HT-29 (cell line): Measurements from ENCODE around the gene HOXB5. TPM values are rescaled to one million over a fixed set of nuclear protein-coding genes. Genes with fewer than 3 reads are reported as not detected.

Experiments
- DNase-seq: peaks from one replicate; pipeline ENCODE4 v3.0.0-alpha.2; 2015; ENCODE audit warnings: low spot score
- total RNA-seq: library from RNA; depleted of rRNA; stranded (reverse); fragments of >200 nt; shearing (Covaris generic); gene quantifications from 2 replicates; pipeline ENCODE4 v1.2.3, GENCODE V29; 2014

The HOXB5 gene
- total RNA-seq, 1 experiment from 2014 or later, result 7.5 TPM

DNA sequence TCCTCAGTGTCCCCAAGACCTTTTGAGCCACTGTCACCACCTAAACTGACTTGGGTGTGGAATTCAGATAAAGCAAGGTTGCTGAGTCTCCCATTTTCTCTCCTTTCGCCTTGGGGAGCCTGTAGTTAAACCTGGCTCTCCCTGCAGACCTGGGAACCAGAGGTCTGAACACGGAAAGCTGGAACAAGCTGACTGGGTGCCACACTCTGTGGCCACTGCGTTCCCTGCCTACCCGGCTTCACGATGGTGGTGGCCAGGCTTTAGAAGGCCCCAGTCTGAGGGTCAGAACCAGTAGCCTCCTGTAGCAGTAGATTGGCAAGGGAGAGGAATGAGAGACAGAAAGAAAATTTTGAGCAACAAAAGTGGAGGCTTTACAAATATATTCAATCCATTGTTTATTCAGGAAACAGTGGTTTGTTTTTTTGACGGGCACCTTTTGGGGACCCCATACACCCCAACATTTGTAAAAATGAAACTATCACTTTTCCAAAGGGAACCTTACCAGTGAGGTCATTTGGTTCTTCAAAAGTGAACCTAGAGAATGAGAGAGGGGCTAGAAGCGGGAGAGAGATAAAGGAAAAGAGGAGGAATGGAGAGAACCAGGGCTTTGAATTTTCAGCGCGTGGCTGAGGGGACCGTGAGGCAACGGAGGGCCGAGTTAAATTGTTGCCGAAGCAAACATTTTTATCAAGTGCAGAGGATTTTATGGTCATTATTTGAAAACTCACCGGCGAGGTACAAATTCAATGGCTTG is 23.3 kb upstream of the HOXB5 start:
- DNase-seq, result peak; percentile 76

DNA sequence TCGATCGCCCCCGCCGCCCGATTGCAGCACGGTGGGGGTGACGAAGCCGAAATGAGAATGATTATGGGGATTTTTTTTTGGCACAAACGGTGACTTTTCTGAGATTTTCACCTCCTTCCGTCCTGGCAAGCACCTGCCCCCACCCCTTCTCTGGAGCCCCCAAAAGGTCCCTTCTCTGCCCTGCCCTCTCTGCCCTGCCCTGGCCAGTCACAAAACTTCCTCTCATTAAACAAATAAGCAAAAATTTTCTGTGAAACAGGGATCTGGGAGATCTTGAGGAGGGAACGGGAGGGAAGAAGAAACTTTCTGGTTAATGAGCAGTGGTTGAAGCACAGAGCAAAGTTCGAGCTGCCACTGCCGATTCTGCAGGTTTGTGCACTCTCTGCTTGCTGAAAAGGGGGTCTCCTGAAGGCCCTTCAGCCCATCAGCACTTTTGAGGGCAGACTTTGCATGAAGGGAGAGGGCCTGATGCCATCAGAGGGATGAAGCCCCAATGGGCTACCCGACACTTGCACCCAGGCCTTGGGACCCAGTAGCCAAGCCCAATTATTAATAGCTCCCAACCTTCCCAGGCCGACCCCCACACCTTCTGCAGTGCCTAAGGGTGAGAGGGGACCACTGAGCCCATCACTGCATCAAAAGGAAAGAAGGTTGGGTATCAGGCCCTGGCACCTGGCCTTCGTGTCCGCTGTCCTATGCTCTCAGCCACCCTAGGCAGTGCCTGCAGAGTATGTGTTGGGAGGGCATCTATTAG is 22.6 kb upstream of the HOXB5 start:
- DNase-seq, result peak; percentile 72

DNA sequence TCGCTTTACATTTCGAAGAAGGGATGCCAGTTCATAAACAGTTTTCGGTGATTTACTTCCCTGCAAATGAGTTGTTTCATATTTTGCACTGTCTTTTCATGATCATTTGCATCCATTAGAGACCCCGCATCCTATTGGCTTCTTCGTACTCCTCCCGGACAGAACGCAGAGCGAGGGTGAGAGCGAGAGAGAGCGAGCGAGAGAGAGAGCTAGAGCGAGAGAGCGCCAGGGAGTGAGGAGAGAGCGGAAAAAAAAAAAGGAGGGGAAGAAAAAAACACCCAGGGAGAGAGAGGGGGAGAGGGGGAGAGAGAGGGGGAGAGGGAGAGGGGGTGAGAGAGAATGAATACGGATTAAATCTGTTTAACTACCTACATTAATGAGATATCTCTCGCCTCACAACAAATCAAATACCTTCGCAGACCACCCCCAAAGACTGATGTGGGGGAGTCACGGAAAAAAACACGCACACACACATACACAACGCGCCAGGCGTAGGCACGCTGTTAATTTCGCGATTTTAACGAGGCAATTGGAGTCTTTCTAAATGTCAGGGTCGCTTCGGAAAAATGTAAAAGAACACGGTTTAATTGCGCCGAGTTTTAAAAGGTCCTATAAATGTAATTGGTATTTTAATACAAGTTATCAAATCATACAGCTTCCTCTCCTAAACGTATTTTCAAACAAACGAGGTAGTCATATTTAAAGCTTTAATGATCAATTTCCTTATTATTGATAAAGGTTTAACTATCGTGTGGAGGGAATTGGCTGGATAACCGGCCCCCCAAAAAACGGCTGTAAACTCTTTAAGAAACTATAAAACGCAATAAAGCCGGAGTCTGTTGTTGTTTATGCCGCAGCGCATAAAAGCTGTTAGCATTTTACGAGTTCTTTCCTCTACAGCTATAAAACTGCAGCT is 21.7 kb upstream of the HOXB5 start, which contains the start of gene HOXB8:
HOXB8 (minus strand) TSS at position 246 of the 916 bp plus-strand sequence. CDS start 588 bp downstream, outside the sequence.
- DNase-seq, result peak; percentile 82

GRCh38 chr17:48613862-48614694 is 20.5 kb upstream of the HOXB5 start:
- no peak for DNase-seq

DNA sequence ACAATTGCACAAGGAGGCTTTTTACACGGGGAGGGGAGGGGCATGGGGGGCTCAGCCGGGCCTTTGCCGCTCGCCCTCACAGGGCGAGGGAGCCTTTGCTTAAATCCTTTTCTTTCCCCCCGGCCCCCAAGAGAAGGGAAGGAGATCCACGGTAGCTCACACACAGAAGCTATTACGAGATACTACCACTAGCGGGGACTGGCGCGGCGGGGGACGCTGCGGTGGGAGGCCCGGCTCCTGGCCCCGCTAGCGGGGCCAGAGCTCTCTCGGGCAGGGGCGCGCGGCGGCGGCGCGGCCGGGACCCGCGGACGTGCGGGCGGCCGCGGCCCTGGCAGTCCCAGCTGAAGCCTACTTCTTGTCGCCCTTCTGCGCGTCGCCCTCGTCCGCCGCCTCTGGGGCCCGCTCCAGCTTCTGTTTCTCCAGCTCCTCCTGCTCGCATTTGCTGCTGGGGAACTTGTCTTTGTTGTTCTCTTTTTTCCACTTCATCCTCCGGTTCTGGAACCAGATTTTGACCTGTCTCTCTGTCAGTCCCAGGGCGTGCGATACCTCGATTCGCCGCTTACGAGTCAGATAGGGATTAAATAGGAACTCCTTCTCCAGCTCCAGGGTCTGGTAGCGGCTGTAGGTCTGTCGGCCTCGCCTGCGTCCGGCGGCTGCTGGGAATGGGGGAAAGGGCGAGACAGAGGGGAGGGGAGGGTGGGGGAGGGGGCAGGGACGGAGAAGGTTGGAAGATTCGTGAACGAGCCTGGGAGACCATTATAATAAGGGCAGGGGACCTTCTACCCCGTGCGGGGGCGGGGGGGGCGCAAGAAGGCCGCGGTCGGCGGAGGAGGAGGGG is 19.5 kb upstream of the HOXB5 start:
- DNase-seq, result peak; percentile 78

- DNase-seq, result no peak
Observed at GRCh38 chr17:48612456-48612853, 18.9 kb upstream of the HOXB5 start.

- peak; percentile 71 for DNase-seq
Observed at GRCh38 chr17:48611681-48612455, 18.3 kb upstream of the HOXB5 start.

DNA sequence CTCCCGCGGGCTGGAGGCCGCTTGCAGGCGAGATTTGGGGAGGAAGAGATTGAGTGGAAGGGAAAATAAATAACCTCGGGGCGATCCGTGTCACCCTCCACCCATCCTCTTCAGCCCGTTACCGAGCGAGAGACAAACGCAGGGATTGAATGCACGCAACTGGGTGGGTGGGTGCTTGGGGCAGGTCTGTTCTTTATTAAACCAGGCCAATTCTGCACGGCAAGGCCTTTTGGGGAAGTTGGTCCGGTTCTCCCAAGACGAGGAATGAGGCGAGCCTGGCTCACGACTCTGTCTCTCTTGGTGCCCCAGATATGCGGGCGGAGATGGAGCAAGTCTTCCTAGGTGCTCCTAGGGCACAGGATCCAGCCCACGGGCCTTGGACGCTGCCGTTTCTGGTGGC is 17.6 kb upstream of the HOXB5 start:
- DNase-seq, result peak; percentile 65

DNA sequence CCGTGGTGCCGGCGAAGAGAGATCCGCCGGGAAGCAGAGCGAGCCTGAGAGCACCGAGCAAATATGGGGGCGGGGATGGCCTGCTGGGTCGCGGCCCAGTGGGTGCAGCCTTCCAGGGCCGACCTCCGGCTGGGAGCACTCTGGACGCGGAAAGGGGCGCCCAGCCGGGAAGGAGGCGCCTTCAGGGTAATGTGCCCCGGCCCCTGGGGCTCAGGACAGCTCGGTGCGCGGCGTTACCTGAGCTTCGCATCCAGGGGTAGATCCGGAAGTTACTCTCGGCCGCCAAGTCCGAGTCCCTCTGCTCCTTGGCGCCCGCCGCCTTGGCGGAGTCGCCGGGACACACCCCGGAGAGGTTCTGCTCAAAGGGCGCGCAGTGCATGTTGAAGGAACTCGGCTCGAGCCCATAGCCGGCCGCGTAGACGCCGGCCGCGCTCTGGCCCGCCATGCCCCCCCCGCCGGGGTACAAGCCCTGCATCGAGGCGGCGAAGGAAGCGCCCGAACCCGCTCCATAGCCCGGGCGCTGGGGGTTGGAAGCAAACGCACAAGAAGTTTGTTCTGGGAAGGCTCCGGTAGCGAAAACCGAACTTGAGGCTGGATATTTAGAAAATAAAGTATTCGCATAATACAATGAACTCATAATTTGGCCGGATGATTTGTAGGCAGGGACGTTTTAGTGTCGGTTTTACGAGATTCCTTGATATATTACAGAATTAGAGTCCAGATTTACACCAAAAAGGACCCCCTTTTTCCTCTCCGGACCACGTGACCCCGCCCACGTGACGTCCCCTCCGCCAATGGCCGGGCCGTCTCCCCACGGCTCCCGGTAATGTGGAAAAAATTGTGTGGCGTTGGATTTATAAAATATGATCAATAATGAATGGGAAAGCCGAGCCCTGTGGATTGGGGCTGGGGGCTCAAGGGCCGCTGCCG is 17.0 kb upstream of the HOXB5 start, which contains the start of gene HOXB7:
HOXB7 (minus strand) TSS at position 736 of the 930 bp plus-strand sequence; CDS start at position 637, 99 bp downstream.
- DNase-seq, result peak; percentile 74

GRCh38 chr17:48609759-48610281 is 16.2 kb upstream of the HOXB5 start:
- DNase-seq, result peak; percentile 73

DNA sequence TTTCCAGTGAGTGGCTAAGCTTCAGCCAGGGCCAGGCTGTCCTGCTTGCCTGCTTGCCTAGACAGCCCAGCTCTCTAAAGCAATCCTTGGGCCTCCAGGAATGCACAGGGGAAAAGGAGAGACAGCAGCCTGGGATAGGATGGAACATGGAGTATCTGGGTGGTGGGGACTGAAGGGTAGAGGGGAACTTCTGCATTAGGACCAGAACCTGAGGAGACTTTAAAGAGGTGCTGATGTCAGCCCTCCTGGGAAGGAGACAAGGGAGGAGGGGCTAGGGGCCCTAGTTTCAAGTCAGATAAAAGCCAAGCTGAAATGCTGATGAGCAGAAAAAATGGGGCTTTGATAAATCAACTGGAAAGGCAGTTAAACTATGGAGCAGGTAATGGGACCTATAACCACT is 15.5 kb upstream of the HOXB5 start:
- DNase-seq, result peak; percentile 72

GRCh38 chr17:48608494-48608834 is 14.9 kb upstream of the HOXB5 start:
- peak; percentile 70 for DNase-seq

DNA sequence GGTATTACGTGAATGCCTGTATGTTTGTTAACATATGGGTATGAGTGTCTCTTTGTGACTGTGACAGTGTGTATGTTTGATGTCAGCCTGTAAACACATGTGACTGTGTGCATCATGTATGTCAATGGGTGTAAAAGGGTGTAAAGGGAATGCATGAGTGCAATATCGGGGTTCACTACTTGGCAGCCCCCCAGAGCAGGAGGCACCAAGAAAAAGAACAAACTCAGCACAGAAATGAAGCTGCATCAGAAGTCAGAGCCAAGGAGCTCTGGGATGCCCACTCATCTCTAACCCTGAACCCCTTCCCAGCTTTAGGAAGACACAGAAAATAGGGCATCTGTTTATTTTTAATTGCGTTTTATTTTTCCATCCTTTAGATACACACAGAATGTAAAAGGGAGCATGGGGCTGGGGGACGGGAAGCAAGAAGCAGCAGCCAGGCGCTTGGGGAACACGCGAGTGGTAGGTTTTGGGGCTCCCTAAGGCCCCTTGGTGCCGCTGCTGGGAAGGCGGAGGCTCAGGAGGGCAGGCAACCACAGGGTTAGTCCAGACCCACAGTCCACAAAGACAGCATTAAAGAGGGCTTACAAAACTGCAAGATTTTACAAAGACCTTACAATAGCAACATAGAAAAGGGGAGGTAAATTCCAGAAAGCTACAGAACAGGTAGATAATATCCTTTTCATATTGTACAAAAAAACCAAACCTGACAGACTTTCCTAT is 13.5 kb upstream of the HOXB5 start:
- peak; percentile 74 for DNase-seq

DNA sequence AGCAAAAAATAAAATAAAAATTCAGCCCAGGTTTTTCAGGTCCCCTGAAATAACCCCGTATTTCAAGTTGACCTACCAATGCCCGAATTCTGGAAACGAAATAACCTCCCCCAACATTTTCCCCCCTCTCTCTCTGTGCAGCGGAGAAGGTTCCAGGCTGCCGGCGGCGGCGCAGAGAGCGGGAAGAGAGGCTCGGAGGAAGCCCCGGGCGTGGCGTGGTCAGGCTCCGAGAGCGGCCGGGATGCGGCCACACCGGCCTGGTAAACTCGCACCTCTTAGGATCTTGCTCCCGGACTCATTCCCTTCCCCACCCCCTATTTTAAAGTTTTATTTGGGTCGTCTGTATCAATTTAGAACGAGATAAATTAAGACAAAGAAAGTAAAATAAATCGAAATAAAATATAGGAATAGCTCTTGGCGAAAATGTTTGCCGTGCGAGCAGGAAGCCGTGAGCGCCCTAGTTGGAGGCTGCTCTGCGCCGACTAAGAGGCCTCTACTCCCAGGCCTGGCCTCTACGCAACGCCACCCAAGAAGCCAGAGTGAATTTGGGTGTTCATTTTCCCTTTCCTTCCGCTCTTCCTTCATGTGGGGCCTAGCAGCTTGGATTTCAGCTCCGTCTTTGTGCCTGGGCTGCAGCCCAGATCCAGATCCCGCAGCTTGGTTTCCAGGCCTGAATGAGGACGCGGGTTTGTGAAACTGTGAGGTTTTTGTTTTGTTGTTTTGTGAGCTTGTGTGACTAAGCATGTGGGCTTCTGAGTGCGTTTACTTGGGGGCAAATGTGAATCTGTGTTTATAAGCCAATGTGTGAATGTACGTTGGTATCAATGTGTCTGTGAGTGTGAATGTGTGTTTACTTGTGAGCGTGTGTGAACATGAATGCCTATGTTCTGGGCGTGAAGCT is 12.7 kb upstream of the HOXB5 start:
- peak; percentile 75 for DNase-seq

GRCh38 chr17:48605409-48605919 is 11.9 kb upstream of the HOXB5 start:
- peak; percentile 74 for DNase-seq
